Activated CD8-positive, alpha-beta T cell treated with anti-CD3 and anti-CD28 coated beads for 36 hours (primary cell): Measurements from ENCODE around the gene ARSI. TPM values are rescaled to one million over a fixed set of nuclear protein-coding genes. Genes with fewer than 3 reads are reported as not detected.
A peak's percentile ranks its signal among the peaks of the same experiment; 100 is the strongest.

ENCODE experiments used
- ATAC-seq: fragments of 200-7000 bp; cut with Tn5 transposase; one replicate; pipeline ENCODE4 v1.10.0; 2021; ENCODE audit warnings: mild to moderate bottlenecking, moderate library complexity
- CTCF ChIA-PET: fragments of 350-600 bp; sonication (Branson Sonifier 250); formaldehyde crosslinking; loops from one replicate; lab custom pipeline; 2021; ENCODE audit warnings: antibody characterized with exemption; lab: Charles Lee
- POLR2A ChIA-PET: fragments of 350-600 bp; sonication (Branson Sonifier 250); formaldehyde crosslinking; loops from one replicate; lab custom pipeline; 2021; ENCODE audit warnings: antibody characterized with exemption; lab: Charles Lee
- DNase-seq: peaks from one replicate; pipeline ENCODE4 v3.0.0-alpha.2; 2020
- H3K27ac Mint-ChIP-seq: one replicate; pipeline ENCODE4 v1.8.0; 2021; ENCODE audit warnings: mild to moderate bottlenecking, mixed read lengths
- H3K27me3 Mint-ChIP-seq: one replicate; pipeline ENCODE4 v1.8.0; 2021; ENCODE audit warnings: mixed read lengths
- H3K36me3 Mint-ChIP-seq: one replicate; pipeline ENCODE4 v1.8.0; 2021; ENCODE audit warnings: low read depth, mixed read lengths
- H3K4me1 Mint-ChIP-seq: one replicate; pipeline ENCODE4 v1.8.0; 2021; ENCODE audit warnings: low read depth, mixed read lengths
- H3K4me3 Mint-ChIP-seq: one replicate; pipeline ENCODE4 v1.8.0; 2021; ENCODE audit warnings: mild to moderate bottlenecking, moderate library complexity, mixed read lengths
- H3K9me3 Mint-ChIP-seq: one replicate; pipeline ENCODE4 v1.8.0; 2021; ENCODE audit warnings: mixed read lengths
- CTCF ChIP-seq: fragments of 200-600 bp; IDR thresholded peaks from one replicate; pipeline ENCODE4 v1.8.0; 2022; ENCODE audit warnings: antibody characterized with exemption, mild to moderate bottlenecking
- intact Hi-C: fragments of 100-400 bp; cut with micrococcal nuclease; formaldehyde crosslinking; loops from one replicate; pipeline ENCODE4 v1.10.0; 2022
- total RNA-seq, 2 experiments: library from RNA; stranded (reverse); gene quantifications; one replicate each; pipeline ENCODE4 v1.2.3, GENCODE V29; 2021

Gene ARSI
- total RNA-seq, 2 experiments from 2014 or later = not detected

GRCh38 chr5:150272531-150272930, 30.2 kb downstream of the ARSI start:
- Mint-ChIP-seq H3K9me3 (no peaks in the 10 kb centered on the region), H3K4me1 (no peaks in the 10 kb centered on the region), H3K27me3 (peaks cover 1% of the 10 kb centered on the region), H3K4me3 (no peak overlapping the region), H3K27ac (no peak overlapping the region), H3K36me3 (no peaks in the 10 kb centered on the region)
- intact Hi-C loops = no loop called here
- TF ChIP-seq CTCF = no peak
- CTCF ChIA-PET = interaction anchor here (0.6 to 1.7 kb wide), 2 partner anchors 71 to 78 kb away, joined by 4 to 5 read pairs; no protein-coding TSS in a partner anchor
- peak; percentile 68 for ATAC-seq
- POLR2A ChIA-PET = no interaction called here
- DNase-seq = peak; percentile 26

- ATAC-seq = no peak
- ChIA-PET POLR2A (no interaction called here), CTCF (interaction anchor here (0.6 to 1.7 kb wide), 2 partner anchors 72 to 79 kb away, joined by 4 to 5 read pairs; no protein-coding TSS in a partner anchor)
- no peak for DNase-seq
- H3K9me3 Mint-ChIP-seq = no peaks in the 10 kb centered on the region
- no peak overlapping the region for H3K27ac Mint-ChIP-seq
- intact Hi-C loops = no loop called here
- no peak for TF ChIP-seq CTCF
- H3K4me1 Mint-ChIP-seq = no peaks in the 10 kb centered on the region
- H3K27me3 Mint-ChIP-seq = no peaks in the 10 kb centered on the region
- no peaks in the 10 kb centered on the region for H3K36me3 Mint-ChIP-seq
- no peak overlapping the region for H3K4me3 Mint-ChIP-seq
Observed at GRCh38 chr5:150271923-150272322, 30.8 kb downstream of the ARSI start.

- no peaks in the 10 kb centered on the region for H3K9me3 Mint-ChIP-seq
- no peak for TF ChIP-seq CTCF
- DNase-seq (no peak), ATAC-seq (no peak)
- intact Hi-C loops = no loop called here
- no peak overlapping the region for H3K4me3 Mint-ChIP-seq
- no peak overlapping the region for H3K27ac Mint-ChIP-seq
- ChIA-PET CTCF (no interaction called here), POLR2A (no interaction called here)
- H3K36me3 Mint-ChIP-seq = no peaks in the 10 kb centered on the region
- H3K4me1 Mint-ChIP-seq = no peaks in the 10 kb centered on the region
- H3K27me3 Mint-ChIP-seq = no peaks in the 10 kb centered on the region
Observed at GRCh38 chr5:150271296-150271692, 31.4 kb downstream of the ARSI start.

GRCh38 chr5:150270541-150271295, 32.0 kb downstream of the ARSI start:
- no peaks in the 10 kb centered on the region for H3K27me3 Mint-ChIP-seq

More at GRCh38 chr5:150270541-150271295, 32.0 kb downstream of the ARSI start:
- POLR2A ChIA-PET = no interaction called here
- CTCF ChIA-PET = interaction anchor here (0.9 kb wide), 1 partner anchor 53 kb away, joined by 3 read pairs; no protein-coding TSS in a partner anchor
- ATAC-seq = no peak
- H3K4me3 Mint-ChIP-seq = no peak overlapping the region
- intact Hi-C loops = no loop called here
- no peak for DNase-seq
- no peaks in the 10 kb centered on the region for H3K36me3 Mint-ChIP-seq
- H3K27ac Mint-ChIP-seq = no peak overlapping the region
- TF ChIP-seq CTCF = no peak
- no peaks in the 10 kb centered on the region for H3K9me3 Mint-ChIP-seq
- no peaks in the 10 kb centered on the region for H3K4me1 Mint-ChIP-seq
